Measurements from ENCODE around the gene AKNA. TPM values are rescaled to one million over a fixed set of nuclear protein-coding genes. Genes with fewer than 3 reads are reported as not detected.

The AKNA gene
- total RNA-seq, 1 donor from 2014 or later, result 152 TPM

- Mint-ChIP-seq H3K4me3 (ENCODE audit: low read depth) (no peak overlapping the region), H3K27me3 (ENCODE audit: low read depth) (no peaks in the 10 kb centered on the region), H3K36me3 (ENCODE audit: low read depth) (no peaks in the 10 kb centered on the region), H3K4me1 (ENCODE audit: low read depth) (no peaks in the 10 kb centered on the region), H3K27ac (no peak overlapping the region), H3K9me3 (no peaks in the 10 kb centered on the region)
- intact Hi-C loops (cut with micrococcal nuclease), result no loop called here
- no peak for DNase-seq (ENCODE audit: low spot score)
Measured at GRCh38 chr9:114287001-114287762, 100.6 kb downstream of the AKNA start.

GRCh38 chr9:114286146-114286679, 101.6 kb downstream of the AKNA start:
- Mint-ChIP-seq H3K9me3 (no peaks in the 10 kb centered on the region), H3K4me1 (ENCODE audit: low read depth) (no peaks in the 10 kb centered on the region), H3K27me3 (ENCODE audit: low read depth) (no peaks in the 10 kb centered on the region), H3K36me3 (ENCODE audit: low read depth) (no peaks in the 10 kb centered on the region), H3K4me3 (ENCODE audit: low read depth) (no peak overlapping the region), H3K27ac (no peak overlapping the region)
- no peak for DNase-seq (ENCODE audit: low spot score)
- intact Hi-C loops (cut with micrococcal nuclease), result no loop called here

DNA sequence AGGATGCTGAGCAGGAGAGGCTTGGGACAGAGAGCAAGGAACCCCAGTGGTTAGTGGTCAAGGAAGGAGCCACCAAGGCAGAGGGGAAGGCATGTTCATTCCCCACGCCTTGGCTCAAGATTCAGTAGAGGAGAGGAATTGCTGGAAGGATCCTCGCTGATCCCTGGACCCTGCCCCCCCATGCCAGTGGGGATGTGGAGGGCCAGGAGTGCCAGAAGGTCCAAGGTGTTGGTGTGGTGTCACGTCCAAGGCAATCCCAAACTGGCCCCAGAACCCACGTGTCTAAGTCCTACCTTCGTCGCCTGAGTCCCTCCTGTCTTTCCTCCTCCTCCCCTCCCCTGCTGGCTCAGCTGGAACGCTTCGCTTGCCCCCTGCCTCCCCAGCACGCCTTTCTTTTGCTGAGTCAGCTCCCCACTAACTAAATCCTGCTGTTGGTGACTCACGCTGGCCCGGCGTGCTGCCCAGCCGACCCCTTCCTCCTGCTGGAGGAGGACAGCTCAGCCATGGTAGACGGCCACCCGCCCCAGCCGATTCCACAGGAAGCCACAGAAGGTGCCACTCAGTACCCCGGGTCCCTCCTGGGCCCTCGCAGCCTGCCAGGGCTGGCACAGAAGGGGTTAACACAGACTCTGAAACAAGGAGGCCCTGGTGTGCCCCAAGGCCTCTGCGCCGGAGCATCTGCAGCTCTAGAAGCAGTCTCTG, 102.5 kb downstream of the AKNA start:
- Mint-ChIP-seq H3K9me3 (no peaks in the 10 kb centered on the region), H3K4me1 (ENCODE audit: low read depth) (no peaks in the 10 kb centered on the region), H3K4me3 (ENCODE audit: low read depth) (no peak overlapping the region), H3K27ac (no peak overlapping the region), H3K36me3 (ENCODE audit: low read depth) (no peaks in the 10 kb centered on the region), H3K27me3 (ENCODE audit: low read depth) (no peaks in the 10 kb centered on the region)
- DNase-seq (ENCODE audit: low spot score), result no peak
- intact Hi-C loops (cut with micrococcal nuclease), result no loop called here

GRCh38 chr9:114284316-114285060, 103.3 kb downstream of the AKNA start:
- H3K36me3 Mint-ChIP-seq (ENCODE audit: low read depth), result no peaks in the 10 kb centered on the region
- H3K27me3 Mint-ChIP-seq (ENCODE audit: low read depth), result no peaks in the 10 kb centered on the region
- no peaks in the 10 kb centered on the region for H3K4me1 Mint-ChIP-seq (ENCODE audit: low read depth)
- intact Hi-C loops (cut with micrococcal nuclease), result no loop called here
- H3K9me3 Mint-ChIP-seq, result no peaks in the 10 kb centered on the region
- H3K27ac Mint-ChIP-seq, result no peak overlapping the region
- H3K4me3 Mint-ChIP-seq (ENCODE audit: low read depth), result no peak overlapping the region
- no peak for DNase-seq (ENCODE audit: low spot score)

Other genes starting within 250 kb of the AKNA start
- gene COL27A1, start 232.4 kb downstream of the AKNA start, total RNA-seq, result 3.7 and 4.1 TPM in 2 replicates
- not detected in 2 replicates for gene ORM1, start 64.9 kb downstream of the AKNA start, total RNA-seq
- not detected in 2 replicates for gene ORM2, start 58.1 kb downstream of the AKNA start, total RNA-seq
- gene WHRN, start 117.5 kb upstream of the AKNA start, total RNA-seq, result 2.8 and 2.9 TPM in 2 replicates
- 45.2 and 48.1 TPM in 2 replicates for gene ATP6V1G1, start 199.8 kb upstream of the AKNA start, total RNA-seq
- 17.7 and 19.4 TPM in 2 replicates for gene TMEM268, start 223.3 kb upstream of the AKNA start, total RNA-seq